ENCODE results near the gene EMD.
A peak's percentile ranks its signal among the peaks of the same experiment; 100 is the strongest.

Gene EMD

GRCh38 chrX:154379569-154379951, 465 bp downstream of the EMD start:
- H3K27me3 ChIP-seq (replicated peaks): no peaks in the 10 kb centered on the region
- TF ChIP-seq CTCF (IDR thresholded peaks at IDR 0.05; ENCODE audit: low read depth, low read length, missing control alignments): no peak
- H3K27ac ChIP-seq: peak overlapping the region; percentile 98
- in situ Hi-C loops (cut with HindIII; ENCODE audit: low pct_ligation_motif_present, low sequenced_read_pairs): no loop called here
- DNase-seq: no peak
- H3K36me3 ChIP-seq (replicated peaks): no peaks in the 10 kb centered on the region
- H3K4me3 ChIP-seq (ENCODE audit: low read depth, low read length): peak overlapping the region; percentile 70

GRCh38 chrX:154380153-154380552, 1.1 kb downstream of the EMD start:
- peak overlapping the region; percentile 70 for H3K4me3 ChIP-seq (ENCODE audit: low read depth, low read length)
- no peaks in the 10 kb centered on the region for H3K27me3 ChIP-seq (replicated peaks)
- no peaks in the 10 kb centered on the region for H3K36me3 ChIP-seq (replicated peaks)
- no peak for TF ChIP-seq CTCF (IDR thresholded peaks at IDR 0.05; ENCODE audit: low read depth, low read length, missing control alignments)
- DNase-seq: no peak
- peak overlapping the region; percentile 98 for H3K27ac ChIP-seq
- in situ Hi-C loops (cut with HindIII; ENCODE audit: low pct_ligation_motif_present, low sequenced_read_pairs): no loop called here

- H3K27me3 ChIP-seq (replicated peaks): no peaks in the 10 kb centered on the region
- in situ Hi-C loops (cut with HindIII; ENCODE audit: low pct_ligation_motif_present, low sequenced_read_pairs): no loop called here
- H3K4me3 ChIP-seq (ENCODE audit: low read depth, low read length): no peak overlapping the region
- no peak overlapping the region for H3K27ac ChIP-seq
- TF ChIP-seq CTCF (IDR thresholded peaks at IDR 0.05; ENCODE audit: low read depth, low read length, missing control alignments): no peak
- DNase-seq: no peak
- H3K36me3 ChIP-seq (replicated peaks): no peaks in the 10 kb centered on the region
Measured at GRCh38 chrX:154380787-154381186, 1.7 kb downstream of the EMD start.

- no peak for DNase-seq
- in situ Hi-C loops (cut with HindIII; ENCODE audit: low pct_ligation_motif_present, low sequenced_read_pairs): no loop called here
- no peak for TF ChIP-seq CTCF (IDR thresholded peaks at IDR 0.05; ENCODE audit: low read depth, low read length, missing control alignments)
- Histone ChIP-seq H3K27ac (no peak overlapping the region), H3K4me3 (ENCODE audit: low read depth, low read length) (no peak overlapping the region), H3K27me3 (replicated peaks) (no peaks in the 10 kb centered on the region), H3K36me3 (replicated peaks) (no peaks in the 10 kb centered on the region)
Measured at GRCh38 chrX:154381271-154381670, 2.2 kb downstream of the EMD start.

GRCh38 chrX:154382483-154383069, 3.5 kb downstream of the EMD start:
- no peak for TF ChIP-seq CTCF (IDR thresholded peaks at IDR 0.05; ENCODE audit: low read depth, low read length, missing control alignments)
- no peak overlapping the region for H3K4me3 ChIP-seq (ENCODE audit: low read depth, low read length)
- H3K27me3 ChIP-seq (replicated peaks): no peaks in the 10 kb centered on the region
- H3K27ac ChIP-seq: no peak overlapping the region
- no peaks in the 10 kb centered on the region for H3K36me3 ChIP-seq (replicated peaks)
- DNase-seq: no peak
- in situ Hi-C loops (cut with HindIII; ENCODE audit: low pct_ligation_motif_present, low sequenced_read_pairs): no loop called here

Data from brain microvascular endothelial cell (primary cell).